ENCODE data around the gene CCL23. TPM values are rescaled to one million over a fixed set of nuclear protein-coding genes. Genes with fewer than 3 reads are reported as not detected.

CCL23 gene
- polyA plus RNA-seq (2012; ENCODE audit: insufficient read depth, insufficient read length, low read depth), result not detected

GRCh38 chr17:36017799-36018198, at the start of gene CCL23:
Gene CCL23 (minus strand): TSS chr17:36017972. CDS start chr17:36017897, 75 bp downstream.
- no peak for DNase-seq
- no peak for TF ChIP-seq CTCF (IDR thresholded peaks at IDR 0.05; ENCODE audit: low read depth, low read length)
- no peak within 1 kb of the TSS for H3K4me3 ChIP-seq (ENCODE audit: low read depth, low read length)
- no peaks in the 10 kb centered on the region for H3K4me1 ChIP-seq
- peaks cover 6% of the 10 kb centered on the region for H3K27me3 ChIP-seq
- no peaks in the 10 kb centered on the region for H3K36me3 ChIP-seq
- no peaks in the 10 kb centered on the region; the same call in 1 of the 2 replicates for H3K9me3 ChIP-seq

- peaks cover 11% of the 10 kb centered on the region; the same call in 1 of the 2 replicates for H3K27me3 ChIP-seq
- H3K4me1 ChIP-seq, result no peaks in the 10 kb centered on the region
- H3K4me3 ChIP-seq (ENCODE audit: low read depth, low read length), result no peak overlapping the region
- H3K9me3 ChIP-seq, result no peaks in the 10 kb centered on the region
- no peak for TF ChIP-seq CTCF (IDR thresholded peaks at IDR 0.05; ENCODE audit: low read depth, low read length)
- H3K36me3 ChIP-seq, result no peaks in the 10 kb centered on the region
- no peak for DNase-seq
These were observed 48.7 kb upstream of the CCL23 start for GRCh38 chr17:36066365-36066985.

- TF ChIP-seq CTCF (IDR thresholded peaks at IDR 0.05; ENCODE audit: low read depth, low read length), result no peak
- Histone ChIP-seq H3K4me3 (ENCODE audit: low read depth, low read length) (no peak within 1 kb of the TSS), H3K27me3 (peaks cover 9% of the 10 kb centered on the region), H3K9me3 (no peaks in the 10 kb centered on the region), H3K4me1 (no peaks in the 10 kb centered on the region), H3K36me3 (no peaks in the 10 kb centered on the region)
- no peak for DNase-seq
These were observed 46.2 kb upstream of the CCL23 start, which contains the start of gene CCL18 for GRCh38 chr17:36063786-36064541. Gene CCL18 (plus strand): TSS chr17:36064272. CDS start chr17:36064343, 71 bp downstream.

GRCh38 chr17:36060816-36061215, 43.0 kb upstream of the CCL23 start:
- Histone ChIP-seq H3K36me3 (no peaks in the 10 kb centered on the region), H3K9me3 (no peaks in the 10 kb centered on the region), H3K4me1 (no peaks in the 10 kb centered on the region), H3K4me3 (ENCODE audit: low read depth, low read length) (no peak overlapping the region), H3K27me3 (peaks cover 14% of the 10 kb centered on the region)
- no peak for DNase-seq
- no peak for TF ChIP-seq CTCF (IDR thresholded peaks at IDR 0.05; ENCODE audit: low read depth, low read length)

GRCh38 chr17:36059406-36059805, 41.6 kb upstream of the CCL23 start:
- Histone ChIP-seq H3K36me3 (no peaks in the 10 kb centered on the region), H3K9me3 (no peaks in the 10 kb centered on the region), H3K4me1 (no peaks in the 10 kb centered on the region)

More at GRCh38 chr17:36059406-36059805, 41.6 kb upstream of the CCL23 start:
- TF ChIP-seq CTCF (IDR thresholded peaks at IDR 0.05; ENCODE audit: low read depth, low read length), result no peak
- Histone ChIP-seq H3K27me3 (peaks cover 17% of the 10 kb centered on the region), H3K4me3 (ENCODE audit: low read depth, low read length) (no peak overlapping the region)
- no peak for DNase-seq

All from BE2C (cell line).